ENCODE data around the gene TANGO6. TPM values are rescaled to one million over a fixed set of nuclear protein-coding genes. Genes with fewer than 3 reads are reported as not detected.

Gene TANGO6
- total RNA-seq, 1 donor from 2014 or later, result 12.8 TPM

DNA sequence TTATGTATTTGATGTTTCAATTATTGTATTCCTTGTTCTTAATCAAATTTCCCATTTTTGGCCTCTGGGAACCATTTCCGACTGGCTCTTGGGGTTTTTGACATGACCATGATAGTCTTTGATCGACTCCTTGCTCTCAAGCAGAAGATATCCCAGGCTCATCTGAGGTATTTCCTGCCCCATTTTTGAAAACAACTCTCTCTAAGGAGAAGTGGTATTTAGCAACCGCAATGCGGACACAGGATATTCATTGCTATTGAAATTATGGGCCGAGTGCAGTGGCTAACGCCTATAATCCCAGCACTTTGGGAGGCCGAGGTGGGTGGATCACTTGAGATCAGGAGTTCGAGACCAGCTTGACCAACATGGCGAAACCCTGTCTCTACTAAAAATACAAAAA is 5.5 kb downstream of the TANGO6 start:
- TF ChIP-seq EZH2 (IDR thresholded peaks at IDR 0.05) (no peak), EZH2phosphoT487 (IDR thresholded peaks at IDR 0.05) (no peak), CTCF (IDR thresholded peaks at IDR 0.05) (no peak)
- DNase-seq (ENCODE audit: low spot score), result no peak
- H2AFZ ChIP-seq (replicated peaks), result no peak overlapping the region
- Mint-ChIP-seq H3K4me1 (peaks cover 12% of the 10 kb centered on the region), H3K4me3 (no peak overlapping the region), H3K27ac (no peak overlapping the region), H3K9me3 (no peaks in the 10 kb centered on the region), H3K27me3 (ENCODE audit: insufficient read depth, low read depth) (no peaks in the 10 kb centered on the region), H3K36me3 (no peaks in the 10 kb centered on the region)
- no peak overlapping the region for H3K9ac ChIP-seq
- H3K36me3 ChIP-seq, result no peaks in the 10 kb centered on the region
- H4K20me1 ChIP-seq (ENCODE audit: low read depth), result no peaks in the 10 kb centered on the region
- H3K27ac ChIP-seq, result no peak overlapping the region
- no peaks in the 10 kb centered on the region for H3K4me1 ChIP-seq
- H3F3A ChIP-seq (ENCODE audit: low read depth), result peaks cover 8% of the 10 kb centered on the region
- H3K79me2 ChIP-seq (ENCODE audit: low read depth), result peaks cover 5% of the 10 kb centered on the region
- no peak overlapping the region for H3K4me2 ChIP-seq
- H3K27me3 ChIP-seq, result no peaks in the 10 kb centered on the region
- no peaks in the 10 kb centered on the region for H3K9me3 ChIP-seq (ENCODE audit: low read depth)
- no peak overlapping the region for H3K4me3 ChIP-seq

DNA sequence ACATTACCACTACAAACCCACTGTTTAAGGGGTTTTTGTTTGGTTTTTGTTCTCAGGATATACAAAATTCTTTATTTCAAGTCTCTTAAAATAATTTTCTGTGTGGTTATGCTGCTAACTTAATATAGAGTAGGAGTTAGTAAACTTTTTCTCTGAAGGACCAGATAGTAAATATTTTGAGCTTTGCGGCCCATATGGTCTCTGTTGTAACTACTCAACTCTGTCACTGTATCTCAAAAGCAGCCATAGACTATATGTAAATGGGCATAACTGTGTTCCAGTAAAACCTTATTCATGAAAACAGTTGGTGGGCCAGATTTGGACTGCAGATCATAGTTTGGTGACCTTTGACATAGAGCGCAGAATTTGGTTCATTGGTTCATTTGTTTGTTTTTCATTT is 7.2 kb downstream of the TANGO6 start:
- Histone ChIP-seq H4K20me1 (ENCODE audit: low read depth) (no peaks in the 10 kb centered on the region), H2AFZ (replicated peaks) (no peak overlapping the region), H3K9me3 (ENCODE audit: low read depth) (no peaks in the 10 kb centered on the region), H3K4me3 (no peak overlapping the region), H3K4me1 (no peaks in the 10 kb centered on the region), H3K27me3 (no peaks in the 10 kb centered on the region), H3K79me2 (ENCODE audit: low read depth) (no peaks in the 10 kb centered on the region), H3K36me3 (no peaks in the 10 kb centered on the region), H3K27ac (no peak overlapping the region), H3F3A (ENCODE audit: low read depth) (peaks cover 8% of the 10 kb centered on the region), H3K4me2 (no peak overlapping the region), H3K9ac (no peak overlapping the region)
- Mint-ChIP-seq H3K4me3 (no peak overlapping the region), H3K4me1 (peaks cover 4% of the 10 kb centered on the region), H3K9me3 (no peaks in the 10 kb centered on the region), H3K27ac (no peak overlapping the region), H3K27me3 (ENCODE audit: insufficient read depth, low read depth) (no peaks in the 10 kb centered on the region), H3K36me3 (no peaks in the 10 kb centered on the region)
- TF ChIP-seq EZH2phosphoT487 (IDR thresholded peaks at IDR 0.05) (no peak), EZH2 (IDR thresholded peaks at IDR 0.05) (no peak), CTCF (IDR thresholded peaks at IDR 0.05) (no peak)
- no peak for DNase-seq (ENCODE audit: low spot score)

GRCh38 chr16:68851601-68852000 is 8.3 kb downstream of the TANGO6 start:
- TF ChIP-seq CTCF (IDR thresholded peaks at IDR 0.05), result no peak
- no peak for TF ChIP-seq EZH2 (IDR thresholded peaks at IDR 0.05)
- no peak for TF ChIP-seq EZH2phosphoT487 (IDR thresholded peaks at IDR 0.05)
- H3K9me3 ChIP-seq (ENCODE audit: low read depth), result no peaks in the 10 kb centered on the region
- H3K4me1 ChIP-seq, result no peaks in the 10 kb centered on the region
- Mint-ChIP-seq H3K27me3 (ENCODE audit: insufficient read depth, low read depth) (no peaks in the 10 kb centered on the region), H3K9me3 (peaks cover 2% of the 10 kb centered on the region), H3K27ac (no peak overlapping the region), H3K4me3 (no peak overlapping the region), H3K4me1 (peaks cover 4% of the 10 kb centered on the region), H3K36me3 (no peaks in the 10 kb centered on the region)
- H3F3A ChIP-seq (ENCODE audit: low read depth), result peaks cover 8% of the 10 kb centered on the region
- H3K4me3 ChIP-seq, result no peak overlapping the region
- no peaks in the 10 kb centered on the region for H3K36me3 ChIP-seq
- H3K27ac ChIP-seq, result no peak overlapping the region
- no peaks in the 10 kb centered on the region for H3K27me3 ChIP-seq
- no peak for DNase-seq (ENCODE audit: low spot score)
- H3K4me2 ChIP-seq, result no peak overlapping the region
- no peaks in the 10 kb centered on the region for H4K20me1 ChIP-seq (ENCODE audit: low read depth)
- no peaks in the 10 kb centered on the region for H3K79me2 ChIP-seq (ENCODE audit: low read depth)
- no peak overlapping the region for H3K9ac ChIP-seq
- no peak overlapping the region for H2AFZ ChIP-seq (replicated peaks)
